ENCODE measurements around the gene TMEM107. TPM values are rescaled to one million over a fixed set of nuclear protein-coding genes. Genes with fewer than 3 reads are reported as not detected.

Gene TMEM107
- total RNA-seq, 1 experiment from 2014 or later = 17.2 TPM

GRCh38 chr17:8209907-8210760 lies 34.0 kb upstream of the TMEM107 start, which contains the start of gene AURKB (continued):
- 0 out of 2 replicates have a peak, but pooled peaks have one; percentile 85 for TF ChIP-seq PREB (CRISPR knock-in tag; IDR thresholded peaks at IDR 0.05; ENCODE audit: borderline replicate concordance)
- TF ChIP-seq MAX (CRISPR knock-in tag; IDR thresholded peaks at IDR 0.05) = peak; percentile 98
- TF ChIP-seq ZNF416 (CRISPR knock-in tag; IDR thresholded peaks at IDR 0.05) = no peak
- TF ChIP-seq CREM (CRISPR knock-in tag; IDR thresholded peaks at IDR 0.05) = peak; percentile 84
- peak; percentile 91 for TF ChIP-seq HMGXB4 (CRISPR knock-in tag; IDR thresholded peaks at IDR 0.05)
- no peak for TF ChIP-seq HMGA2 (CRISPR knock-in tag; IDR thresholded peaks at IDR 0.05)
- no peak for TF ChIP-seq ESRRA (CRISPR knock-in tag; IDR thresholded peaks at IDR 0.05; ENCODE audit: borderline replicate concordance)
- TF ChIP-seq ZNF396 (CRISPR knock-in tag; IDR thresholded peaks at IDR 0.05; ENCODE audit: borderline replicate concordance) = no peak
- TF ChIP-seq ZNF121 (CRISPR knock-in tag; IDR thresholded peaks at IDR 0.05) = no peak
- TF ChIP-seq GTF2I (CRISPR knock-in tag; conservative IDR thresholded peaks at IDR 0.05) = no peak
- TF ChIP-seq CDX4 (CRISPR knock-in tag; IDR thresholded peaks at IDR 0.05; ENCODE audit: borderline replicate concordance) = no peak
- no peak for TF ChIP-seq ZNF263 (CRISPR knock-in tag; IDR thresholded peaks at IDR 0.05; ENCODE audit: low read depth)
- peak; percentile 39; the same call in 1 of the 2 replicates for TF ChIP-seq TEAD4 (CRISPR knock-in tag; IDR thresholded peaks at IDR 0.05)
- TF ChIP-seq RELA (CRISPR knock-in tag; IDR thresholded peaks at IDR 0.05; ENCODE audit: borderline replicate concordance) = peak; percentile 84; the same call in 1 of the 2 replicates
- peak; percentile 96 for TF ChIP-seq ZNF232 (CRISPR knock-in tag; IDR thresholded peaks at IDR 0.05)
- no peak for TF ChIP-seq OVOL2 (CRISPR knock-in tag; IDR thresholded peaks at IDR 0.05; ENCODE audit: borderline replicate concordance)
- peak; percentile 83 for TF ChIP-seq CREB1 (CRISPR knock-in tag; IDR thresholded peaks at IDR 0.05)
- TF ChIP-seq PRRX2 (CRISPR knock-in tag; IDR thresholded peaks at IDR 0.05) = no peak
- peak; percentile 97 for TF ChIP-seq E2F5 (CRISPR knock-in tag; IDR thresholded peaks at IDR 0.05)
- peak; percentile 83 for TF ChIP-seq NFYB (CRISPR knock-in tag; conservative IDR thresholded peaks at IDR 0.05; ENCODE audit: low read depth)

- no peak overlapping the region for H3K27ac Mint-ChIP-seq
- DNase-seq (ENCODE audit: low spot score) (no peak), ATAC-seq (no peak)
- no peak for TF ChIP-seq ZNF232 (CRISPR knock-in tag; IDR thresholded peaks at IDR 0.05)
- TF ChIP-seq PREB (CRISPR knock-in tag; IDR thresholded peaks at IDR 0.05; ENCODE audit: borderline replicate concordance) = no peak
- H3K4me1 Mint-ChIP-seq = peaks cover 16% of the 10 kb centered on the region
- no peaks in the 10 kb centered on the region for H3K27me3 Mint-ChIP-seq (ENCODE audit: low read depth)
- H3K4me3 Mint-ChIP-seq = no peak overlapping the region
- ChIA-PET POLR2A (no interaction called here), CTCF (no interaction called here)
- H3K9me3 Mint-ChIP-seq = no peaks in the 10 kb centered on the region
- H3K36me3 Mint-ChIP-seq = peaks cover 49% of the 10 kb centered on the region
Observed at GRCh38 chr17:8206536-8206935, 30.4 kb upstream of the TMEM107 start.

Data from WTC11 (cell line).